Left ventricle myocardium inferior (tissue), 1 donor: ENCODE measurements around the gene PROZ. TPM values are rescaled to one million over a fixed set of nuclear protein-coding genes. Genes with fewer than 3 reads are reported as not detected.

Experiments used
- DNase-seq: peaks from one replicate; pipeline ENCODE4 v3.0.0-alpha.2; 2020
- H3K27ac ChIP-seq: fragments of 200-600 bp; replicated peaks from 2 replicates; pipeline ENCODE4 v1.8.0; 2021
- H3K27me3 ChIP-seq: fragments of 200-600 bp; 2 replicates; pipeline ENCODE4 v1.8.0; 2021; ENCODE audit warnings: low read depth
- H3K36me3 ChIP-seq: fragments of 200-600 bp; 2 replicates; pipeline ENCODE4 v1.8.0; 2021
- H3K4me1 ChIP-seq: fragments of 200-600 bp; 2 replicates; pipeline ENCODE4 v1.8.0; 2021
- H3K4me3 ChIP-seq: fragments of 200-600 bp; 2 replicates; pipeline ENCODE4 v1.8.0; 2021; ENCODE audit warnings: mild to moderate bottlenecking, moderate library complexity
- H3K9me3 ChIP-seq: fragments of 200-600 bp; replicated peaks from 2 replicates; pipeline ENCODE4 v1.8.0; 2021
- intact Hi-C: fragments of 100-400 bp; cut with micrococcal nuclease; formaldehyde crosslinking; loops from one replicate; pipeline ENCODE4 v1.11.0; 2022
- total RNA-seq: library from RNA; stranded (reverse); fragmentation: NEBNext Ultra II Directional; extraction: Animal tissue kit (Norgen Biotek cat#: 25700); gene quantifications from one replicate; pipeline ENCODE4 v1.2.1, GENCODE V29; 2021
- TF ChIP-seq, protein P1 (sequence below): fragments of 200-600 bp; IDR thresholded peaks from 2 replicates; pipeline ENCODE4 v1.8.0; 2021; ENCODE audit warnings: antibody characterized with exemption, mild to moderate bottlenecking, borderline replicate concordance
- donor health status: DM: no; HTN: yes; CAD: no; lungs with severe emphysema.

The PROZ gene
- total RNA-seq, 1 donor from 2014 or later = not detected

DNA sequence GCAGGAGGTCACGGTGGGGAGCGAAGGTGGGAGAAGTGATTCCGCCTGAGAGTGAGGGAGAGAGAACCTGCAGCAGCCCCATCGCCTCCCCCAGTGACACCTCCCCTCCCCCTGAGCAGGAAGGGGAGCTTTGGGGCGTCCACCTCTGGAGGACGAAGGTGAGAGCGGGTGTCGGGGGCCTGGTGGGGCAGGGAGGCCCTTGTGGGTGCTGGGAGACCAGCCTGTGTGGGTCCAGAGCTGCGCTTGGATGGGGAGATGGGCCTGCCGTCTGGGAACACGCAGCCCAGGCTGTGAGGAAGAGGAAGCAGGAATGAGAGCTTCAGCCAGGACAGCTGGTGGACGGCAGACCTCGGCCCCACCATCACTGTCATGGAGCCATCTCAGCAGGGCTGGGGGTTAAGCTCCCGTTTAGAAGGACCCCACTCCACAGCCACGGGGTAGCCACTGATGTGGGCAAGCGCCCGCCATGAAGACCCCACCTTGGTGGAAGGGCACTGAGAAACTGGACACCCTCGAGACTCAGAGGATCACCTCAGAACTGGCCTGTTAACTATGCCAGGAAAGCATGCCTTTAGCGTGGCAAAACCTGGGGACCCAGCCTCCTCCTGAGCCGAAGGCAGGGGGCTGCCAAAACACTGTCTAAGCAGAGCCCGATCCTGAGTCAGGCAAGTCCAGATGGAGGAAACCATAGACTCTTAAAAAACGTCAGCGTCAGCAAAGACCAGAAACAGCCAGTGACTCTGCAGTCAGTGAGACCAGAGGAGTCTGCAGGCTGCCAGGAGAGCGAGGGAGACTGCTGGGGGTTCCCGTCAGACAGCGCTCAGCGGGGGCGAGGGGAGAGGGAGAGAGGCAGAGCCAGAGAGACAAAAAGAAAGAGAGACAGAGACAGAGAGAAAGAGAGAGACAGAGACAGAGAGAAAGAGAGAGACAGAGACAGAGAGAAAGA, 6.4 kb upstream of the PROZ start:
- no peaks in the 10 kb centered on the region for H3K9me3 ChIP-seq
- H3K4me1 ChIP-seq = peaks cover 23% of the 10 kb centered on the region
- peak overlapping the region; percentile 90 for H3K27ac ChIP-seq
- H3K4me3 ChIP-seq = peak overlapping the region; percentile 67
- H3K36me3 ChIP-seq = no peaks in the 10 kb centered on the region
- peaks cover 3% of the 10 kb centered on the region for H3K27me3 ChIP-seq
- no peak for DNase-seq
- intact Hi-C loops = no loop called here
- TF ChIP-seq, protein P1, sequence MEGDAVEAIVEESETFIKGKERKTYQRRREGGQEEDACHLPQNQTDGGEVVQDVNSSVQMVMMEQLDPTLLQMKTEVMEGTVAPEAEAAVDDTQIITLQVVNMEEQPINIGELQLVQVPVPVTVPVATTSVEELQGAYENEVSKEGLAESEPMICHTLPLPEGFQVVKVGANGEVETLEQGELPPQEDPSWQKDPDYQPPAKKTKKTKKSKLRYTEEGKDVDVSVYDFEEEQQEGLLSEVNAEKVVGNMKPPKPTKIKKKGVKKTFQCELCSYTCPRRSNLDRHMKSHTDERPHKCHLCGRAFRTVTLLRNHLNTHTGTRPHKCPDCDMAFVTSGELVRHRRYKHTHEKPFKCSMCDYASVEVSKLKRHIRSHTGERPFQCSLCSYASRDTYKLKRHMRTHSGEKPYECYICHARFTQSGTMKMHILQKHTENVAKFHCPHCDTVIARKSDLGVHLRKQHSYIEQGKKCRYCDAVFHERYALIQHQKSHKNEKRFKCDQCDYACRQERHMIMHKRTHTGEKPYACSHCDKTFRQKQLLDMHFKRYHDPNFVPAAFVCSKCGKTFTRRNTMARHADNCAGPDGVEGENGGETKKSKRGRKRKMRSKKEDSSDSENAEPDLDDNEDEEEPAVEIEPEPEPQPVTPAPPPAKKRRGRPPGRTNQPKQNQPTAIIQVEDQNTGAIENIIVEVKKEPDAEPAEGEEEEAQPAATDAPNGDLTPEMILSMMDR = no peak

GRCh38 chr13:113152691-113152983, 5.8 kb upstream of the PROZ start:
- no peak for DNase-seq
- intact Hi-C loops = no loop called here
- Histone ChIP-seq H3K27me3 (peaks cover 3% of the 10 kb centered on the region), H3K27ac (peak overlapping the region; percentile 90), H3K9me3 (no peaks in the 10 kb centered on the region), H3K4me3 (peak overlapping the region; percentile 67), H3K36me3 (no peaks in the 10 kb centered on the region), H3K4me1 (peaks cover 23% of the 10 kb centered on the region)
- TF ChIP-seq, protein P1 = no peak

- Histone ChIP-seq H3K4me3 (peak overlapping the region; percentile 67), H3K36me3 (no peaks in the 10 kb centered on the region), H3K4me1 (peaks cover 23% of the 10 kb centered on the region), H3K27ac (peak overlapping the region; percentile 90), H3K9me3 (no peaks in the 10 kb centered on the region), H3K27me3 (peaks cover 3% of the 10 kb centered on the region)
- peak; percentile 48 for DNase-seq
- TF ChIP-seq, protein P1 = no peak
- intact Hi-C loops = no loop called here
Measured at GRCh38 chr13:113152984-113153809, 5.3 kb upstream of the PROZ start.

DNA sequence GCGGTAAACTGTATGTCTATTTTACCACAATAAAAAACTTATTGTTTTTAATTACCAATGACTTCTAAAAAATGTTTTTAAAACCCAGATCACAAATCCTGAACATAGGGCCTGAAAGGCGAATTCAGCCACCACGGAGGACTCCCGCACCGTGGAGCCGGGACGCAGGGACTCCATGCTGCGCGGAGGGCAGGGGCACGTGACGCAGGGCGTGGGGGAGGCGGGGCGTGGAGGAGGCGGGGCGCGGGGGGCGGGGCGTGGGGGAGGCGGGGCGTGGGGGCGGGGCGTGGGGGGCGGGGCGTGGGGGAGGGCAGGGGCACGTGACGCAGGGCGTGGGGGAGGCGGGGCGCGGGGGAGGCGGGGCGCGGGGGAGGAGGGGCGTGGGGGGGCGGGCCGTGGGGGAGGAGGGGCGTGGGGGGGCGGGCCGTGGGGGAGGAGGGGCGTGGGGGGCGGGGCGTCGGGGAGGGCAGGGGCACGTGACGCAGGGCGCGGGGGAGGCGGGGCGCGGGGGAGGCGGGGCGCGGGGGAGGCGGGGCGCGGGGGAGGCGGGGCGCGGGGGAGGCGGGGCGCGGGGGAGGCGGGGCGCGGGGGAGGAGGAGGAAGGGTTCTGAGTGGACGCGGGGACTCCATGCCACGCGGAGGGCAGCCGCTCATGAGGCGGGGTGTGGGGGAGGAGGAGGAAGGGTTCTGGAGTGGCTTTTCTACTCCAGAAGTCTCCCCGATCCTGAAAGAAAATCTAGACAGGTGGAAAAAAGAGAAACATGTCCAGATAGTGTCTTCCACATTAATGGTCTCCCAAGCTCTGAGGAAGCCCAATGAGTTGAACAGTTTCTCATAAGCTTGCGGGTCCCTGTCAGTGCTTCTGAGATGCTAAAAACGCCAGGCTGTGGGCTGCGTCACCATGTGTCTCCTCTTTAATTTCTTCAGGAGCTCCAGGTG, 4.4 kb upstream of the PROZ start:
- intact Hi-C loops = loop anchor here (2.0 kb wide), 1 partner anchor 33 kb away; no protein-coding TSS in a partner anchor
- peaks cover 23% of the 10 kb centered on the region for H3K4me1 ChIP-seq
- no peaks in the 10 kb centered on the region for H3K9me3 ChIP-seq
- peak overlapping the region; percentile 67 for H3K4me3 ChIP-seq
- H3K36me3 ChIP-seq = no peaks in the 10 kb centered on the region
- H3K27ac ChIP-seq = peak overlapping the region; percentile 90
- peaks cover 11% of the 10 kb centered on the region for H3K27me3 ChIP-seq
- TF ChIP-seq, protein P1 = no peak
- peak; percentile 81 for DNase-seq

DNA sequence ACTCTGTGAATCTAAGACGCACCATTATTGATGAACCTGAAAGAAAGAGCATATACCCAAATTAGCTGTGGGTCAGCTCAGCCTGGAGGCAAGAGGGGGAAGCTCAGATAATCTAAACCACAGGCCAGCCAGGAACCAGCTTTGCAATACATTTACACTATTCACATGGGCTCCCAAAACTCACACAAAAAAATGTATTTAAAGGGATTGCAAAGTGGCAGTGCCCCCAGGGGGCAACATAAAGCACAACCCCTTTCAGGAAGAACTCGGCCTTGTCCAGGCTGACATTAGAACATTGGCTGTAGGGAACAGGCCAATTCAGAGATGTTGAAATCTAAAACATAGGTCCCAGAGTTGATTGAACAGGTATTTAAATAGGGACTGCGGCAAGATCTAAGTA, 3.2 kb upstream of the PROZ start:
- no peak overlapping the region for H3K4me3 ChIP-seq
- no peaks in the 10 kb centered on the region for H3K36me3 ChIP-seq
- no peaks in the 10 kb centered on the region for H3K9me3 ChIP-seq
- peaks cover 23% of the 10 kb centered on the region for H3K4me1 ChIP-seq
- peaks cover 22% of the 10 kb centered on the region for H3K27me3 ChIP-seq
- H3K27ac ChIP-seq = no peak overlapping the region
- TF ChIP-seq, protein P1 = no peak
- no peak for DNase-seq
- intact Hi-C loops = loop anchor here (2.0 kb wide), 1 partner anchor 32 kb away; no protein-coding TSS in a partner anchor
